Measurements from ENCODE around the gene SMARCA2.
A peak's percentile ranks its signal among the peaks of the same experiment; 100 is the strongest.

Gene SMARCA2

DNA sequence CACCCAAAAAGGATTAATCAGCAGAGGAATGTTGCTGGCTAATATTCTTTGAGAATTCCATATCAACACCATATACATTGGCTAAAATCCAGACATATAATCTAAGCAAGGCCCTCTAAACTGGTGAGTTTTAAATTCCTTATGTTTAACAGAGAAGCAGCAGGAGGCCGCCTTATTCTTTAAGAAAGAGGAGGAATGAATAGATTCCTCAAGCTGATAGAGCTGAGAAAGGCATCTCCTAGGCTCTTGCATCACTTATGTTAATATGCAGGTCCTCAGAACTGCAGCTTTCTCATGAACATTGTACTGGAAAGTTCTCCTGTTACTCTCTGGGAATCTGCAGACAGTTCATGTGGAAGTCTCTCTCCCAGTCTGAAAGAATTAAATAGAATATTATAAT lies 20.1 kb upstream of the SMARCA2 start:
- TF ChIP-seq, protein P1, sequence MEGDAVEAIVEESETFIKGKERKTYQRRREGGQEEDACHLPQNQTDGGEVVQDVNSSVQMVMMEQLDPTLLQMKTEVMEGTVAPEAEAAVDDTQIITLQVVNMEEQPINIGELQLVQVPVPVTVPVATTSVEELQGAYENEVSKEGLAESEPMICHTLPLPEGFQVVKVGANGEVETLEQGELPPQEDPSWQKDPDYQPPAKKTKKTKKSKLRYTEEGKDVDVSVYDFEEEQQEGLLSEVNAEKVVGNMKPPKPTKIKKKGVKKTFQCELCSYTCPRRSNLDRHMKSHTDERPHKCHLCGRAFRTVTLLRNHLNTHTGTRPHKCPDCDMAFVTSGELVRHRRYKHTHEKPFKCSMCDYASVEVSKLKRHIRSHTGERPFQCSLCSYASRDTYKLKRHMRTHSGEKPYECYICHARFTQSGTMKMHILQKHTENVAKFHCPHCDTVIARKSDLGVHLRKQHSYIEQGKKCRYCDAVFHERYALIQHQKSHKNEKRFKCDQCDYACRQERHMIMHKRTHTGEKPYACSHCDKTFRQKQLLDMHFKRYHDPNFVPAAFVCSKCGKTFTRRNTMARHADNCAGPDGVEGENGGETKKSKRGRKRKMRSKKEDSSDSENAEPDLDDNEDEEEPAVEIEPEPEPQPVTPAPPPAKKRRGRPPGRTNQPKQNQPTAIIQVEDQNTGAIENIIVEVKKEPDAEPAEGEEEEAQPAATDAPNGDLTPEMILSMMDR (conservative IDR thresholded peaks at IDR 0.05; ENCODE audit: low read depth, low read length), result no peak
- no peak overlapping the region for H3K4me3 ChIP-seq (ENCODE audit: low read depth, low read length)
- DNase-seq (ENCODE audit: low read depth), result peak; percentile 29

DNA sequence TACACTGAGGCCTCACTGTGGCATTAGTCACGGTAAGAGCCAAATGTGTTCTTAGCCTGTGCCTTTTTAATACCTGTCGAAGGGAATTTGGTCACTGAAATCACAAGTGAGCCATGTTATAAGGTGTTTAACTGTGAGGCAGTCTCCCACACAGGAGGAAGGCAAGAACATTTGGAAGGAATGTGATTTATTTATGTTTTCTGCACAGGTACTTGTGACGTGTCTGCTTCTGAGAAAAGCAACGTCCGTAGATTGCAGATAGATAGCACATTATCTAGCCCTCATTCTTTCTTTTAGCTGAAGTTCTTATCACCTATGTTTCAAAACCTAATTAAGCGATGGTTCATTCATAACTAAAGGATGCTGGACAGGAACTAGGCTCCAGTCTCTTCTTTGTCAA lies 19.0 kb upstream of the SMARCA2 start:
- TF ChIP-seq, protein P1 (conservative IDR thresholded peaks at IDR 0.05; ENCODE audit: low read depth, low read length), result no peak
- no peak for DNase-seq (ENCODE audit: low read depth)
- no peak overlapping the region for H3K4me3 ChIP-seq (ENCODE audit: low read depth, low read length)

DNA sequence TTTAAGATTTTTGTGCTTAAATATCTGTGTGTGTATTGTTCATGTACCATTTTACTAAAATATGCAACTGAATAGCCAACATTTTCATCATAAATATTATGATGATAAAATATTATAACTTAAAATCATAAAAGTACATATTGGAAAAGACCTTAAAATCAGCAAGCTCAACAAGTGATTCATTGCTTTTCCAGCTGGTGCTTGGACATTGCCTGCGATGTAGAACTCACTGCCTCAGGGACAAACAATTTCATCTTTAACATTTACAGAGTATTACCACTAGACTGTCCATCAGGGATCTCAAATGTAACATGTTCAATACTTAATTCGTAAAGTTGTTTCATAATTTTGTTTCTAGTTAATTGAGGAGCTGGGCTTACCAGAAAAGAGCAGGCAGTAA lies 17.5 kb upstream of the SMARCA2 start:
- TF ChIP-seq, protein P1 (conservative IDR thresholded peaks at IDR 0.05; ENCODE audit: low read depth, low read length), result no peak
- no peak overlapping the region for H3K4me3 ChIP-seq (ENCODE audit: low read depth, low read length)
- no peak for DNase-seq (ENCODE audit: low read depth)

DNA sequence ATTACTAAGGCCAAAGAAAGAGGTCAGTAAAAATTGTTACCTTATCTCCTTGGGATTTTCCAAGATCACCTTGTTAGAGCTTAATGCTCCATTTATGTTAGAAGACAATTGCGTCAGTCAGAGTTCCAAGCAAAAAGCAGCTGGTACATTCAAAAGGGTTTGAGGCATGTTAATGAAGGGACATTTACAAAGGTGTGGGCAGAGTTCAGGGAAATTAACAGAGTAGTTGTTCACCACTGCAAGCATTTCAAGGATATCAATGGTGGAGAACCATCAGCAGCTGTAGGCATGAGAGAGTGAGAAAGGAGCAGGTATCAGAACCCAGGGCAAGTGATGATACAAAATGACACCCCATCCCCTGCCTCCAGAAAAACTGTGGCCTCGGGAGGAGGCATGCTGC lies 17.0 kb upstream of the SMARCA2 start:
- H3K4me3 ChIP-seq (ENCODE audit: low read depth, low read length), result no peak overlapping the region
- no peak for DNase-seq (ENCODE audit: low read depth)
- TF ChIP-seq, protein P1 (conservative IDR thresholded peaks at IDR 0.05; ENCODE audit: low read depth, low read length), result no peak

DNA sequence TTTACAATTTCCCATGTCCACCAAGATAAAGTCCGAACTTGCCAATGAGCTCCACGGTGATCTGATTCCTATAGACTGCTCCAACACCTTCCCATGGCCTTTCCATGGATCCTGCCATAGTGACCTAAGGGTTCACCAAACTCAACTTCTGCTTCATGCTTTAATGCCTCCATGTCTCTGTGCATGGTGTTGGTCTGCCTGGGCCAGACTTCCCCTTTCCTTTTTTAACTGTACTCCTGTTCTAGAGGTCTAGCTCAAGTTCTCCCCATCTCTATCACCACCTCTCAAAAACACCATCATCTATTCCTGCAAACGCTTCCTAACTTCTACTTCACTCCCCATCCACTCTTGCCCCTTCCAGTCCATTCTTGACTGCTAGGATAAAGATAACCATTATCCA lies 14.8 kb upstream of the SMARCA2 start:
- TF ChIP-seq, protein P1 (conservative IDR thresholded peaks at IDR 0.05; ENCODE audit: low read depth, low read length), result no peak
- H3K4me3 ChIP-seq (ENCODE audit: low read depth, low read length), result no peak overlapping the region
- no peak for DNase-seq (ENCODE audit: low read depth)

DNA sequence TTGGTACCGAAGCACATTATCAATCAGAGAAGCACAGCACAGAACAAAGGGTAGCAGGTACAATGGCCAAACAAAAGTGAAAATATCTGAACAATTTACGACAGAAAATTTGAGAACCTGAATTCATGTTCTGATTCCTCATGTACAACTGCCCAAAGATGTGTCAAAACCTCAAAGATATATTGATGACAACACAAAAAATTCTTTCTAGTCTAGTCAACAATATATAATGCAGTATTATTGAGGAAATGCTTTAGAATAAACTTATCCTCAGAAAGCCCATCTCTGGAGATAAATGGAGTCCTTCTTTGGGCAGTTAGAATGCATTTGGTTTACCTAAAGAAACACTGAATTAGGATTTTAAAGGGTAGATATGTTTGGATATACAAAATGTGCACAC lies 6.8 kb upstream of the SMARCA2 start:
- no peak for DNase-seq (ENCODE audit: low read depth)
- no peak overlapping the region for H3K4me3 ChIP-seq (ENCODE audit: low read depth, low read length)
- TF ChIP-seq, protein P1 (conservative IDR thresholded peaks at IDR 0.05; ENCODE audit: low read depth, low read length), result no peak

DNA sequence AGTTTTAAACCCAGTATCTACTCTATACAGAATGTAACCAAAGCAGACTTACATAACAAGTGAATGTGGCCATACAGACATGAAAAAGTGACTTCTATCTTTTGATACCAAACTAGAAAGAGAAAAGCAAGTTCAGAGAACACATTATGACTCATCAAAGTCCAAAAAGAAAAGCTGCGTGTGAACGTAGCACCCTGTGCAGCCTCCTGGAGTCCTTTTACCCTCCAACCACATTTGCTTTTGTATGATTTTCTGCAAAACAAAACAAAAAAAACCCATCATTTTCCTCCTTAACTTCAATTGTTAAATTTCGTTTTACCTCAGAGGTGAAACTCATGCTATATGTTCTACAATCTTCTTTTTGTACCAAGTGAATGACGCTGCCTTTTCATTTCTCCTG lies 2.8 kb upstream of the SMARCA2 start:
- no peak for DNase-seq (ENCODE audit: low read depth)
- TF ChIP-seq, protein P1 (conservative IDR thresholded peaks at IDR 0.05; ENCODE audit: low read depth, low read length), result no peak

More for the DNA sequence above, 2.8 kb upstream of the SMARCA2 start:
- no peak overlapping the region for H3K4me3 ChIP-seq (ENCODE audit: low read depth, low read length)
